Smooth muscle cell of bladder (primary cell): ENCODE data around the gene UBE2L6. TPM values are rescaled to one million over a fixed set of nuclear protein-coding genes. Genes with fewer than 3 reads are reported as not detected.

ENCODE experiments used
- total RNA-seq: library from RNA; depleted of rRNA; stranded (reverse); fragments of >200 nt; gene quantifications from 2 replicates; pipeline ENCODE4 v1.2.3, GENCODE V29; 2014

The UBE2L6 gene
- total RNA-seq, result 61.2 and 78.1 TPM in 2 replicates

DNA sequence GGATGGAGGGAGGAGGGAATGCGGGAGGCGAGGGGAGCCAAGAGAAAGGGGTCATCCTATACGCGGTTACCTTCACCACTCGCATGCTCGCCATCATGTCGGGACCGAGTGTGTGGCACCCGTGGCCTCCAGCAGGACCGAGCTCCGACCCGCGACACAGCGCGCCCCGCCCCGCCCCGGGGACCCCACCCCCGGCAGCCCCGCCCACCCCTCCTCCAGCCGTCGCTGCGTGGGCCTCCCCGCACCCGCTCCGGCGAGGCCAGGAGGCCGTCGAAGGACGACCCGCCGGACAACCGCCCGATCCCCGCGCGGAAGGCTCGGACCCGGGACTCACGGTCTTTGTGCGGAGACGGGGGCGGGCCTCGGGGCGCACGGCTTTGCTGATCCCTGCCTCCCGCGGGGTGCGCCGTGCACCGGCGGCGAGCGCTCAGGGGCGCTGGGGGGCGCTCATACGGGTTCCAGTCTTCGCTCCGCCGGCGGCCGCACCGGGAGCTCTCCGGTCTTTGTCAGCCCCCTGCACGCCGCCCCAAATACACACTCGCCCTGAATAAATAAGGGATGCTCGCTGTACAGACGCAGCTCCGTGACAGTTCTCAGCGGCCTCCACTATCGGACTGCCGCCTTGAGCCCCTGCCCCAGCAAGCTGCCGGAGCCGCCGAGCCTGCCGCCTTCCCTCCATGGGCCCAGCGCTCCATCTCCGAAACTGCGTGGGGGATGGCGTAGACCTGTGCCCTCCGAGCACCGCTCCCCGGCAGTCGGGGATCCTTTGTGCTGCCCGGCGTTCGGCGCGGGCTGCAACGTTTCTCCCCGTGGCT is at the start of gene UBE2L6:
Gene UBE2L6, minus strand, starts transcription at position 158 of the 815 bp plus-strand sequence. Its CDS starts 61 bp downstream, at position 97.

DNA sequence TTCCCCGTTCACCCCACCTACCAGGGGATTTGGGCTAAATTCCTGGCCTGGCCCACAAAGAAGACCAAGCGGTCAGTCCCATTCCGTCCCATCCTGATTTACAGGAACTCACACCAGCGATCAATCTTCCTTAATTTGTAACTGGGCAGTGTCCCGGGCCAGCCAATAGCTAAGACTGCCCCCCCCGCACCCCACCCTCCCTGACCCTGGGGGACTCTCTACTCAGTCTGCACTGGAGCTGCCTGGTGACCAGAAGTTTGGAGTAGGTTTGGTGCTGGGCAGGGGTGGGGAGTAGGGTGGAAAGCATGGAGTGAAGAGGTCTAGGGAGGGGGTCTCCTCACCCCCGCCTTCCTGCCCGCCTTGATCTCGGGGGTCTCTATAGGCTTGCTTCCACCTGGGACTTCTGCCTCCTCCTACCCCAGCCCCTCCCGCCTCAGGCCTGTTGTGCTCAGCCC is 30.0 kb upstream of the UBE2L6 start, which contains the start of gene SERPING1:
Gene SERPING1, plus strand, starts transcription at position 225 of the 455 bp plus-strand sequence. CDS start 586 bp downstream, outside the sequence.

DNA sequence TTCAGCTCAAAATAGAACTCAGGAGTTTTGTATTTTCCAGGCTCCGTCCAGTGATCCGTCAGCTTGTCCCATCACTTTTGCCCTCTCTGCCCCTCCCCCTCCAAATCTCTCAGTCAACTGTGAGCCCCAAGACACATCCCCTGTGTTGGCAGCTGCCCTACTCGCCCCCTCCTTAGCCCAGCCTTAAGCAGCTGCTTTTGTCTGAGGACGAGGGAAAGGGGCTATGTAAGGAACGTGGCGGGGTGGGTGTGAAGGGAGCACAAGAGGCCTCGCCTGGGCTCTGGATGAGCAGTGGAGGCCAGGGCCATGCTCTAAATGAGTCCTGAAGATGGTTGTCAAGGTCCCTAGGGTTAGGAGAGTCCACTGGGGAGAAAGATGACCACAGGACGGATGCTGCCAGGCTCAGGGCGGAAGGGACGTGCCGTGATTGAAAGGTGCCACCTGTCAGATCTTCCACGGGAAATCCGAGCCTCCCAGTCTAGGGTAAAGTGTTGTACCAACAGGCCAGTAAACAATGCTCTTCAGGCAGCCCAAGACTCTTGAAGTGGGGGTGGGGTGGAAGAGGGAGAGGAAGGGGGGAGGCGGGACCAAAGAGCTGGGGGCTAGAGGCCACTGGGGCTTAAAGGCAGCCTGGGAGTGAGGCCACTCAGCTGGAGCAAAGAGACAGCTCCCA is 30.4 kb downstream of the UBE2L6 start, which contains the start of gene SMTNL1:
Gene SMTNL1, plus strand, starts transcription at position 649 of the 673 bp plus-strand sequence. CDS start 5,048 bp downstream, outside the sequence.

DNA sequence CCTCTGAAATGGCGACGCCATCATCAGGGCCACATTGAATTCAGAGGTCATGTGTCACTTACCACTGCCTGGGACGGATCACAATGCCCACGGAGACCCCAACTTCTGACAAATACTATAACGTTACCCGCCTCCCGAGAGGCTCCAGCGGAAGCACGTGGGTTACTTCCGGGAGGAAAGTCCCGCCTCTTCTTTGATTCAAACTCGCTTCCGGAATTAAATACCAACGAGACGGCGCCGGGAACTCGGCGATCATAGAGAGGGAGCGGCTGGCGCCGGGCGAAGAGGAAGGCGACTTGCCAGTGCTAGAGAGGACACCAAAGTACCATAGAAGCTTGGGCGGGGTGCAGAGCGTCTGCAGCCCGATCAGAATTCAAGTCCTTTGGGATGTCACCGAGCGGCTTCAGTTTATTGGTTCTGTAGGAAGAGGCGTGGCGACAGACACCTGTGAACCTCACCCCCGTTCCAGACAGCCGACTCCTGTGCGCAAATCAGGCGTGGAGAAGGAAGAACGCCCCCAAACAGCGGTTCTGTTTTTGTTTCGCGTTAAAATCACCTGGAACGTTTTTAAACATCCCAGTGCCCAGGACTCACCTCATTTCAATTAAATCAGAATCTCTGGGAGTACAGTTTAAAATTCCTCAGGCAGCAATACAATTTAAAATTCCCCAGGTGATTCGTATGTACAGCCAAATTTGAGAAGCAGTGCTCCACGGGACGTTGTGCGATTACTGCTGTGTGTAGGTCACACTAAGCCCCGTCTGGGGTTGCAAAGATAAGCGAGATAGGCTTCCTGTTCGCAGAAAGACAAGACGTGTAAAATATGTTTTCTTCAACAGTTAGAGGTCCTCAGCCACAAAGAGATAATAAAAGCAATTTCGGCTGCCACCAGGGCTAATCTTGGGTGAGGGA is 36.6 kb downstream of the UBE2L6 start, which contains the start of gene TIMM10:
Gene TIMM10, minus strand, starts transcription at position 159 of the 912 bp plus-strand sequence. CDS start 565 bp downstream, outside the sequence.

DNA sequence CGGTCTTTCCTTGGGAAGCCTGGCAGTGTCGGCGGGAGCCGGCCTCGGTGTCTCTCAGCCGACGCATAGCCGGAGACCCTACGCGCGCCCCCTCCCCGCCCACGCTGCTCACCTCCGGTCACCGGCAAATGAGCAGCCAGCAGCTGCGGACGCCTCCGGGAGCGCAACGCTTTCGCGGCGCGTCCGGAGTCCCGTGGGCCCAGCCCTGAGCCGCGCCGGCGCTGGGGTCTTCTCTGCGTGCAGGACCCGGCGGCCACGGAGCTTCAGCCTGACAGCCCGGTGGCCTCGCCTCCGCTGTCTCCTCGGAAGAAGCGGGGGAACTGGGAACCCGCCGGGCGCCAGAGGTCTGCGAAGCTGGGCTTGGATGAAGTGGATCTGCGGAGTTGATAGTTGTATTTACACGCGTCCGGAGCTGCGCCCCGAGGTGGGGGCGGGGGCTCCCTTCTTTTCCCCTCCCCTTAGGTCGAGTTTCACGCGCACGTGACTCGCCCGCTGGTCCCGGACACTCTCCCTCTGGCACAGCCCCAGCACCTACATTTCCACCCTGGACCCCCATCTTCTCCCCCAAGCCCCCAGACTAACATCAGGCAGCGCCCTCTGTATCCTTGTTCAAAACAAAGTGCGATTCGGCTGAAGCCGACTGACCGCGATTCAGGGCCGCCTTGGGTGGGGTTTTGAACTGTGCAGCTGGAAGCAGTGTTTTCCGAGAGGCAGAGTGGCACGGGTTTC is 52.0 kb downstream of the UBE2L6 start, which contains the start of gene SLC43A1:
Gene SLC43A1, minus strand, starts transcription at position 371 of the 729 bp plus-strand sequence. CDS start 1,591 bp downstream, outside the sequence.

Other genes with a start within 250 kb of the UBE2L6 start
- gene TNKS1BP1, start 242.7 kb downstream of the UBE2L6 start, total RNA-seq, result 70.1 and 99.4 TPM in 2 replicates
- 56.2 and 65.6 TPM in 2 replicates for gene SSRP1, start 231.8 kb downstream of the UBE2L6 start, total RNA-seq
- gene P2RX3, start 229.3 kb downstream of the UBE2L6 start, total RNA-seq, result not detected in 2 replicates
- gene PRG3, start 186.5 kb downstream of the UBE2L6 start, total RNA-seq, result not detected in 2 replicates
- gene PRG2, start 177.0 kb downstream of the UBE2L6 start, total RNA-seq, result 0.55 and 0.71 TPM in 2 replicates
- gene SLC43A3, start 140.6 kb downstream of the UBE2L6 start, total RNA-seq, result 15.9 and 27.4 TPM in 2 replicates
- 0.09 TPM in 1 of 2 replicates, not detected in the other for gene RTN4RL2, start 107.1 kb downstream of the UBE2L6 start, total RNA-seq
- gene SLC43A1, start 52.0 kb downstream of the UBE2L6 start, total RNA-seq, result 16.8 and 19.9 TPM in 2 replicates
- gene TIMM10, start 36.9 kb downstream of the UBE2L6 start, total RNA-seq, result 36.7 and 43.0 TPM in 2 replicates
- not detected in 2 replicates for gene SMTNL1, start 30.1 kb downstream of the UBE2L6 start, total RNA-seq
- 4.7 and 10.8 TPM in 2 replicates for gene SERPING1, start 30.0 kb upstream of the UBE2L6 start, total RNA-seq
- gene YPEL4, start 82.2 kb upstream of the UBE2L6 start, total RNA-seq, result 1.4 and 1.6 TPM in 2 replicates
- gene CLP1, start 90.1 kb upstream of the UBE2L6 start, total RNA-seq, result 12.4 and 16.5 TPM in 2 replicates
- gene ZDHHC5, start 100.4 kb upstream of the UBE2L6 start, total RNA-seq, result 24.0 and 34.3 TPM in 2 replicates
- 13.7 and 14.4 TPM in 2 replicates for gene MED19, start 144.5 kb upstream of the UBE2L6 start, total RNA-seq
- gene TMX2, start 144.9 kb upstream of the UBE2L6 start, total RNA-seq, result 46.5 and 50.5 TPM in 2 replicates
- 73.3 and 73.8 TPM in 2 replicates for gene SELENOH, start 173.8 kb upstream of the UBE2L6 start, total RNA-seq
- gene BTBD18, start 184.1 kb upstream of the UBE2L6 start, total RNA-seq, result not detected in 2 replicates
- gene CTNND1, start 194.1 kb upstream of the UBE2L6 start, total RNA-seq, result 86.3 and 94.2 TPM in 2 replicates